ENCODE data around the gene PIK3AP1. TPM values are rescaled to one million over a fixed set of nuclear protein-coding genes. Genes with fewer than 3 reads are reported as not detected.

Gene PIK3AP1
- total RNA-seq, 1 experiment from 2014 or later = 7.1 TPM

- Histone ChIP-seq H3K4me2 (ENCODE audit: low read length) (no peak overlapping the region), H3K36me3 (ENCODE audit: control insufficient read depth in 1 of 2, insufficient read depth in 2 of 2, low read length in 2 of 2) (no peaks in the 10 kb centered on the region), H2AFZ (ENCODE audit: low read depth, low read length, poor library complexity, severe bottlenecking) (no peak overlapping the region), H3K27me3 (ENCODE audit: insufficient read depth, low read length) (no peaks in the 10 kb centered on the region), H3K4me3 (replicated peaks in 1 of 2; ENCODE audit: low read depth in 1 of 2, low read length in 2 of 2) (no peak overlapping the region), H3K9ac (ENCODE audit: low read length) (no peak overlapping the region), H3K9me3 (ENCODE audit: control insufficient read depth in 1 of 2, insufficient read depth in 1 of 2, low read depth in 1 of 2, low read length in 2 of 2) (no peaks in the 10 kb centered on the region), H4K20me1 (ENCODE audit: insufficient read depth) (no peaks in the 10 kb centered on the region), H3K9me2 (ENCODE audit: insufficient read depth) (no peaks in the 10 kb centered on the region), H3K27ac (ENCODE audit: low read depth, low read length) (no peak overlapping the region), H3K4me1 (ENCODE audit: control insufficient read depth in 1 of 2, insufficient read depth in 2 of 2, low read length in 2 of 2) (no peaks in the 10 kb centered on the region), H3K79me2 (ENCODE audit: insufficient read depth, low read length) (no peaks in the 10 kb centered on the region)
- ChIA-PET RAD21 (ENCODE audit: low non-redundant PET in 1 of 2, low total read pairs in 2 of 2, uncharacterized antibody in 2 of 2, unreplicated experiment in 2 of 2) (no interaction called here), POLR2A (no interaction called here), CTCF (no interaction called here)
- intact Hi-C loops (cut with micrococcal nuclease) = no loop called here
- ATAC-seq (no peak), DNase-seq (ENCODE audit: low read depth, low spot score) (no peak)
- TF ChIP-seq FOSL1 (IDR thresholded peaks at IDR 0.05; ENCODE audit: low read depth) = no peak
- no peak for TF ChIP-seq RAD21 (IDR thresholded peaks at IDR 0.05; ENCODE audit: low read depth)
- no peak for TF ChIP-seq ZNF274 (IDR thresholded peaks at IDR 0.05; ENCODE audit: low read depth, low read length)
- no peak for TF ChIP-seq EZH2 (IDR thresholded peaks at IDR 0.05)
- no peak for TF ChIP-seq YY1 (IDR thresholded peaks at IDR 0.05; ENCODE audit: extremely low read depth, insufficient replicate concordance, low read depth, low read length)
- TF ChIP-seq EGR1 (IDR thresholded peaks at IDR 0.05; ENCODE audit: low read depth) = no peak
- TF ChIP-seq CBX3 (IDR thresholded peaks at IDR 0.05; ENCODE audit: low read depth) = no peak
- TF ChIP-seq JUND (IDR thresholded peaks at IDR 0.05) = no peak
- TF ChIP-seq TCF7L2 (IDR thresholded peaks at IDR 0.05; ENCODE audit: borderline replicate concordance, extremely low read depth, insufficient read depth, insufficient read length) = no peak
- no peak for TF ChIP-seq ZBTB33 (IDR thresholded peaks at IDR 0.05; ENCODE audit: extremely low read depth, insufficient replicate concordance, low read length)
- TF ChIP-seq EZH2phosphoT487 (IDR thresholded peaks at IDR 0.05; ENCODE audit: borderline replicate concordance) = no peak
- TF ChIP-seq CEBPB (IDR thresholded peaks at IDR 0.05; ENCODE audit: low read depth) = no peak
- no peak for TF ChIP-seq MAX (IDR thresholded peaks at IDR 0.05)
- TF ChIP-seq SP1 (IDR thresholded peaks at IDR 0.05; ENCODE audit: low read depth) = no peak
- TF ChIP-seq CTCF (IDR thresholded peaks at IDR 0.05 in 2 of 3, conservative IDR thresholded peaks at IDR 0.05 in 1 of 3; ENCODE audit: borderline replicate concordance in 1 of 3, insufficient read depth in 1 of 3, low read depth in 2 of 3, low read length in 2 of 3) = no peak
- BruUV-seq (replicated peaks) = no TSS peak
Observed at GRCh38 chr10:96740579-96741281, 20.4 kb upstream of the PIK3AP1 start.

Data from HCT116 (cell line).